ENCODE results near the gene AP3M1.

The AP3M1 gene

DNA sequence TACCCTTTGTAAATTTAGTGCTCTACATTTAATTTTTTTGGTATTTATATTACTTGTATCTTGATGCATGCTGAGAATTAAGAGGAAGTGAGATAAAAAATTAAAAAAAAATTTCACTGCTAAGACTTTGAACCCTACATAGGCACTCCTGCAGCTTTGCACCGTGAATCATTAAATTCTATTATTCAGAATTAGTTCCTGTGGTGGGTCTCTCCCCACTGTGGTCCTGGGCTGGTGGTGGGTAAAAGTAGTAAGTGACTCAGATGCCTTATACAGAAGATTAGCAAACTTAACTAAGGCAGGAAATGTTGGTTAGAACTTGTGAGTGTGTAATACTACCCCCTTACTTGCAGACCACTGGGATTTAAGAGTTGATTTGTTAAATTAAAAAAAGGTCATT, 72.6 kb downstream of the AP3M1 start:
- Histone ChIP-seq H3K18ac (ENCODE audit: low read length) (no peak overlapping the region), H4K91ac (ENCODE audit: low read depth, low read length) (no peak overlapping the region), H2BK120ac (ENCODE audit: insufficient read depth, low read length, poor library complexity) (no peak overlapping the region), H4K8ac (ENCODE audit: low read depth, low read length) (no peak overlapping the region), H3K27me3 (ENCODE audit: insufficient read depth, low read length) (no peaks in the 10 kb centered on the region), H3K4me2 (ENCODE audit: low read length) (no peak overlapping the region), H2BK5ac (ENCODE audit: low read depth, low read length, poor library complexity) (no peak overlapping the region), H3K4me1 (ENCODE audit: control insufficient read depth in 1 of 2, insufficient read depth in 2 of 2, low read length in 2 of 2) (no peaks in the 10 kb centered on the region), H3K9me3 (ENCODE audit: insufficient read depth, low read depth, low read length) (no peaks in the 10 kb centered on the region), H2BK12ac (ENCODE audit: low read length) (no peak overlapping the region), H2AK5ac (ENCODE audit: low read length) (no peak overlapping the region), H3K14ac (ENCODE audit: low read length) (no peak overlapping the region), H3K27ac (ENCODE audit: low read depth, low read length) (no peak overlapping the region), H3K79me1 (ENCODE audit: low read length) (no peaks in the 10 kb centered on the region), H3K79me2 (ENCODE audit: control insufficient read depth, insufficient read depth, low read length, poor library complexity) (no peaks in the 10 kb centered on the region), H3K4ac (ENCODE audit: low read depth, low read length) (no peak overlapping the region), H3K36me3 (ENCODE audit: control insufficient read depth in 1 of 2, insufficient read depth in 2 of 2, low read length in 2 of 2) (peaks cover 11 to 20% of the 10 kb centered on the region in 2 experiments), H3K4me3 (ENCODE audit: low read depth, low read length) (no peak overlapping the region), H4K12ac (ENCODE audit: low read depth, low read length) (no peak overlapping the region), H2AFZ (ENCODE audit: insufficient read depth, low read length, poor library complexity) (no peak overlapping the region), H3K23ac (ENCODE audit: low read length) (no peak overlapping the region), H3K9ac (ENCODE audit: low read length) (no peak overlapping the region)
- no peak for DNase-seq
- no CpG with 5 or more reads among the region's 1 CpG for WGBS (ENCODE audit: extremely low coverage, insufficient coverage, insufficient read length)

DNA sequence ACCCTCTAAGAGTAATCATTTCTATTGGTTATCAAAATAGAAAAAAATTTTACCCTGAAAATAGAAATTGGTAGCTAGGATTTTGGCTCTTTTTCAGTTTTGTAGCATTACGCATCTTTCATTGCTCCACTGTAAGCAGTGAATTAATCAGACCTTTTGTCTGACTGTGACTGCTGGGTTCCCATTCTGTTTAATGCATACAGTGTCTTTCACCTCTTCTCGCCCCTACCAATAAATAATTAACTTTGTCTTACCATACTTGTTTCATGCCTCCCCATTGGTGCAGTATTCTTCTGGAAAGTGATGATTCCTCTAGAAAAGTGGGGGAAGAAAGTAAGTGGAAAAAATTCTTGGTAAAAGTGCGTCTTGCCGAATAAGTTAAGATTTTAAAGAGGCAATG, 73.2 kb downstream of the AP3M1 start:
- H3K9ac ChIP-seq (ENCODE audit: low read length): no peak overlapping the region
- no peak for DNase-seq
- H3K14ac ChIP-seq (ENCODE audit: low read length): no peak overlapping the region
- no peak overlapping the region for H3K4ac ChIP-seq (ENCODE audit: low read depth, low read length)
- H2AK5ac ChIP-seq (ENCODE audit: low read length): no peak overlapping the region
- no peaks in the 10 kb centered on the region for H3K4me1 ChIP-seq (ENCODE audit: control insufficient read depth in 1 of 2, insufficient read depth in 2 of 2, low read length in 2 of 2)
- H3K27ac ChIP-seq (ENCODE audit: low read depth, low read length): no peak overlapping the region
- no peaks in the 10 kb centered on the region for H3K79me2 ChIP-seq (ENCODE audit: control insufficient read depth, insufficient read depth, low read length, poor library complexity)
- H2BK5ac ChIP-seq (ENCODE audit: low read depth, low read length, poor library complexity): no peak overlapping the region
- peaks cover 11 to 24% of the 10 kb centered on the region in 2 experiments for H3K36me3 ChIP-seq (ENCODE audit: control insufficient read depth in 1 of 2, insufficient read depth in 2 of 2, low read length in 2 of 2)
- no peaks in the 10 kb centered on the region for H3K79me1 ChIP-seq (ENCODE audit: low read length)
- H3K18ac ChIP-seq (ENCODE audit: low read length): no peak overlapping the region
- no peak overlapping the region for H4K91ac ChIP-seq (ENCODE audit: low read depth, low read length)
- H3K23ac ChIP-seq (ENCODE audit: low read length): no peak overlapping the region
- H2AFZ ChIP-seq (ENCODE audit: insufficient read depth, low read length, poor library complexity): no peak overlapping the region
- H4K12ac ChIP-seq (ENCODE audit: low read depth, low read length): no peak overlapping the region
- no peak overlapping the region for H4K8ac ChIP-seq (ENCODE audit: low read depth, low read length)
- H2BK12ac ChIP-seq (ENCODE audit: low read length): no peak overlapping the region
- no peak overlapping the region for H3K4me3 ChIP-seq (ENCODE audit: low read depth, low read length)
- WGBS (ENCODE audit: extremely low coverage, insufficient coverage, insufficient read length): no CpG with 5 or more reads among the region's 4 CpGs
- H3K4me2 ChIP-seq (ENCODE audit: low read length): no peak overlapping the region
- H3K27me3 ChIP-seq (ENCODE audit: insufficient read depth, low read length): no peaks in the 10 kb centered on the region
- no peaks in the 10 kb centered on the region for H3K9me3 ChIP-seq (ENCODE audit: insufficient read depth, low read depth, low read length)
- H2BK120ac ChIP-seq (ENCODE audit: insufficient read depth, low read length, poor library complexity): no peak overlapping the region

DNA sequence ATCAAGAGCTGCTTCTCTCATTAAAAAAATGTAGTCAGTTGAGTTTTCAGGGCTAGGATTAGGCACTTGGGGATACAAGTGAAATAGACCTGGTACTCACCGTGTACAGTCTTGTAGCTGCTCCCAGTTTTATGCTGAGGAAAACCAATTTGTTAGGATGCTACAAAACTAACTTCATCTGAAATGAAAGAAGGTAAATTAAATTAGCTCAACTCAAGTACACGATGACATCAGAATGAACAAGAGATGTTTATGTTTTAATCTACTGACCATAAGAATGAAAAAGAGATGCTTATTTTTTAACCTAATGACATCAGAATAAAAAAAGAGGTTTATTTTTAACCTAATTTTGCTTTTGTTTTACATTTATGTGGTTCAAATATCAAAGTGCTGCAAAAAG, 73.7 kb downstream of the AP3M1 start:
- no peak overlapping the region for H4K91ac ChIP-seq (ENCODE audit: low read depth, low read length)
- H3K4me1 ChIP-seq (ENCODE audit: control insufficient read depth in 1 of 2, insufficient read depth in 2 of 2, low read length in 2 of 2): no peaks in the 10 kb centered on the region
- H2BK12ac ChIP-seq (ENCODE audit: low read length): no peak overlapping the region
- no peak overlapping the region for H2BK5ac ChIP-seq (ENCODE audit: low read depth, low read length, poor library complexity)
- no peaks in the 10 kb centered on the region for H3K79me2 ChIP-seq (ENCODE audit: control insufficient read depth, insufficient read depth, low read length, poor library complexity)
- H3K18ac ChIP-seq (ENCODE audit: low read length): no peak overlapping the region
- DNase-seq: no peak
- H3K4me3 ChIP-seq (ENCODE audit: low read depth, low read length): no peak overlapping the region
- H3K36me3 ChIP-seq (ENCODE audit: control insufficient read depth in 1 of 2, insufficient read depth in 2 of 2, low read length in 2 of 2): peaks cover 10 to 22% of the 10 kb centered on the region in 2 experiments
- H4K8ac ChIP-seq (ENCODE audit: low read depth, low read length): no peak overlapping the region
- no peak overlapping the region for H3K9ac ChIP-seq (ENCODE audit: low read length)
- H2AFZ ChIP-seq (ENCODE audit: insufficient read depth, low read length, poor library complexity): no peak overlapping the region
- no peak overlapping the region for H4K12ac ChIP-seq (ENCODE audit: low read depth, low read length)
- no peak overlapping the region for H3K4me2 ChIP-seq (ENCODE audit: low read length)
- H3K9me3 ChIP-seq (ENCODE audit: insufficient read depth, low read depth, low read length): no peaks in the 10 kb centered on the region
- H3K79me1 ChIP-seq (ENCODE audit: low read length): no peaks in the 10 kb centered on the region
- H2AK5ac ChIP-seq (ENCODE audit: low read length): no peak overlapping the region
- H3K14ac ChIP-seq (ENCODE audit: low read length): no peak overlapping the region
- H3K23ac ChIP-seq (ENCODE audit: low read length): no peak overlapping the region
- no CpG with 5 or more reads among the region's 2 CpGs for WGBS (ENCODE audit: extremely low coverage, insufficient coverage, insufficient read length)
- H2BK120ac ChIP-seq (ENCODE audit: insufficient read depth, low read length, poor library complexity): no peak overlapping the region
- no peak overlapping the region for H3K4ac ChIP-seq (ENCODE audit: low read depth, low read length)
- H3K27me3 ChIP-seq (ENCODE audit: insufficient read depth, low read length): no peaks in the 10 kb centered on the region
- H3K27ac ChIP-seq (ENCODE audit: low read depth, low read length): no peak overlapping the region

DNA sequence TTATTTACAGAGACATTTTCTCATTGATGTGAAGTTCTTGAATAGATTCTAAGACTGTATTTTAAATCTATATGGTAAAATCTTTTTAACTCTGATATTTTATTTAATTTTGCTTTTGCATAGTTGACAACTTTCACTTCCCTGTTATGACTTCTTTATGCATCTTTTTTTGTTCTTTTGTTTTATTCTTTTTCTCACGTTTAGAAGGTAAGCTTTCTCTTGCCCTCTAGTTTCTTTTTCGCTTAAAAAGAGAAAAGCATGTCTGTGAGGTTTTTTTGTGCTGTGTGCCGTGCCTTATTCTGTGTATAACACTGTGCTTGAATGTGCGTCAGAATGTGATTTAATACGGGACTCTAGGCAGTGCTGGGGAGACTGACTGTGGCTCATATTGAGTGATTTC, 74.7 kb downstream of the AP3M1 start:
- Histone ChIP-seq H4K12ac (ENCODE audit: low read depth, low read length) (no peak overlapping the region), H3K36me3 (ENCODE audit: control insufficient read depth in 1 of 2, insufficient read depth in 2 of 2, low read length in 2 of 2) (peaks cover 10 to 22% of the 10 kb centered on the region in 2 experiments), H3K4me2 (ENCODE audit: low read length) (no peak overlapping the region), H3K27ac (ENCODE audit: low read depth, low read length) (no peak overlapping the region), H2AFZ (ENCODE audit: insufficient read depth, low read length, poor library complexity) (no peak overlapping the region), H2BK5ac (ENCODE audit: low read depth, low read length, poor library complexity) (no peak overlapping the region), H3K14ac (ENCODE audit: low read length) (no peak overlapping the region), H3K79me1 (ENCODE audit: low read length) (no peaks in the 10 kb centered on the region), H2BK12ac (ENCODE audit: low read length) (no peak overlapping the region), H2BK120ac (ENCODE audit: insufficient read depth, low read length, poor library complexity) (no peak overlapping the region), H3K4me1 (ENCODE audit: control insufficient read depth in 1 of 2, insufficient read depth in 2 of 2, low read length in 2 of 2) (no peaks in the 10 kb centered on the region), H3K4me3 (ENCODE audit: low read depth, low read length) (no peak overlapping the region), H3K79me2 (ENCODE audit: control insufficient read depth, insufficient read depth, low read length, poor library complexity) (no peaks in the 10 kb centered on the region), H4K91ac (ENCODE audit: low read depth, low read length) (no peak overlapping the region), H2AK5ac (ENCODE audit: low read length) (no peak overlapping the region), H4K8ac (ENCODE audit: low read depth, low read length) (no peak overlapping the region), H3K9ac (ENCODE audit: low read length) (no peak overlapping the region), H3K27me3 (ENCODE audit: insufficient read depth, low read length) (no peaks in the 10 kb centered on the region), H3K18ac (ENCODE audit: low read length) (no peak overlapping the region), H3K23ac (ENCODE audit: low read length) (no peak overlapping the region), H3K4ac (ENCODE audit: low read depth, low read length) (no peak overlapping the region), H3K9me3 (ENCODE audit: insufficient read depth, low read depth, low read length) (no peaks in the 10 kb centered on the region)
- WGBS (ENCODE audit: extremely low coverage, insufficient coverage, insufficient read length): no CpG with 5 or more reads among the region's 5 CpGs
- DNase-seq: no peak
